K562 (cell line): ENCODE results near the gene SCYL1. TPM values are rescaled to one million over a fixed set of nuclear protein-coding genes. Genes with fewer than 3 reads are reported as not detected.

Experiments used
- BCLAF1 ChIP-seq, 2 experiments: fragments of 450-650 bp in 1 of 2; IDR thresholded peaks; 2 replicates each; pipeline ENCODE4 v1.6.1; 2011 to 2017; ENCODE audit warnings: low read depth in 2 of 2, antibody characterized with exemption in 1 of 2, borderline replicate concordance in 1 of 2, low read length in 1 of 2, mild to moderate bottlenecking in 1 of 2, mixed read lengths in 1 of 2; ENCODE audit not compliant: control insufficient read depth in 1 of 2
- BRD4 ChIP-seq: fragments of 200-600 bp; sonication (generic); IDR thresholded peaks from 2 replicates; pipeline ENCODE4 v1.6.1; 2017; ENCODE audit warnings: inconsistent platforms
- CBX1 ChIP-seq: sonication (generic); IDR thresholded peaks from 2 replicates; pipeline ENCODE4 v1.6.1; 2016; ENCODE audit warnings: antibody characterized with exemption, low read depth, mild to moderate bottlenecking
- CREB3L1 ChIP-seq: fragments of 450-650 bp; IDR thresholded peaks from 2 replicates; pipeline ENCODE4 v1.6.1; 2014; ENCODE audit warnings: low read depth, mild to moderate bottlenecking, moderate library complexity, borderline replicate concordance
- CREM ChIP-seq: IDR thresholded peaks from 2 replicates; pipeline ENCODE4 v1.6.1; 2014; ENCODE audit warnings: antibody characterized with exemption, low read depth
- EZH2 ChIP-seq: IDR thresholded peaks from 2 replicates; pipeline ENCODE4 v1.6.1; 2012; ENCODE audit warnings: low read depth, mild to moderate bottlenecking, inconsistent platforms, low read length, borderline replicate concordance
- GTF2F1 ChIP-seq: IDR thresholded peaks from 2 replicates; pipeline ENCODE4 v1.6.1; 2011; ENCODE audit warnings: low read depth, low read length, improper control_type of control experiment
- GTF3C2 ChIP-seq: IDR thresholded peaks from 3 replicates; pipeline ENCODE4 v1.6.1; 2011; ENCODE audit warnings: borderline replicate concordance, mild to moderate bottlenecking, moderate library complexity; ENCODE audit not compliant: insufficient read length; ENCODE audit errors: extremely low read depth
- HMGN3 ChIP-seq: IDR thresholded peaks from 2 replicates; pipeline ENCODE4 v1.6.1; 2011; ENCODE audit warnings: borderline replicate concordance, low read depth, mild to moderate bottlenecking, mixed read lengths, low read length; ENCODE audit not compliant: insufficient read length; ENCODE audit errors: extremely low read depth
- NFIX ChIP-seq: fragments of 250-450 bp; sonication (Bioruptor Pico); IDR thresholded peaks from 2 replicates; pipeline ENCODE4 v1.4.0; 2020; ENCODE audit warnings: low read depth, mild to moderate bottlenecking, moderate library complexity
- NR4A1 ChIP-seq, 2 experiments: fragments of 250-450 bp in 1 of 2; fragments of 450-650 bp in 1 of 2; sonication (Bioruptor Pico) in 1 of 2; IDR thresholded peaks; 2 replicates each; pipeline versions ENCODE4 v1.4.0 to v1.6.1; 2016 to 2020; ENCODE audit warnings: mild to moderate bottlenecking in 2 of 2, missing compliant biosample characterization in 1 of 2, missing genetic modification characterization in 1 of 2, moderate library complexity in 1 of 2
- NUFIP1 ChIP-seq: fragments of 450-650 bp; IDR thresholded peaks from 2 replicates; pipeline ENCODE4 v1.6.1; 2018; ENCODE audit not compliant: partially characterized antibody
- OTX1 ChIP-seq: fragments of 450-650 bp; formaldehyde crosslinking; IDR thresholded peaks from 2 replicates; pipeline ENCODE4 v1.4.0; 2022; ENCODE audit warnings: mild to moderate bottlenecking
- SMARCB1 ChIP-seq: IDR thresholded peaks from 2 replicates; pipeline ENCODE4 v1.6.1; 2011; ENCODE audit warnings: improper control_type of control experiment, low read depth; ENCODE audit not compliant: insufficient read length
- ZBTB34 ChIP-seq: fragments of 250-450 bp; sonication (Bioruptor Pico); IDR thresholded peaks from 2 replicates; pipeline ENCODE4 v1.8.0; 2021; ENCODE audit warnings: mild to moderate bottlenecking, moderate library complexity
- ZFPM2 ChIP-seq: fragments of 250-450 bp; sonication (Bioruptor Pico); IDR thresholded peaks from 2 replicates; pipeline ENCODE4 v1.5.1; 2022; ENCODE audit warnings: mild to moderate bottlenecking
- ZNF124 ChIP-seq: sonication (generic); formaldehyde crosslinking; IDR thresholded peaks from 2 replicates; pipeline ENCODE4 v1.8.1; 2022; ENCODE audit warnings: missing genetic modification reagents
- ZNF23 ChIP-seq: fragments of 250-450 bp; sonication (Bioruptor Pico); IDR thresholded peaks from 2 replicates; pipeline ENCODE4 v1.4.0; 2020; ENCODE audit warnings: mild to moderate bottlenecking
- polyA plus RNA-seq, 8 experiments: library from polyadenylated mRNA; depleted of rRNA in 4 of 8; stranded (reverse) in 5 of 8; unstranded in 3 of 8; fragments of >200 nt; fragmentation: Nextera tagmentation in 2 of 8; fragmentation: Illumina TruSeq in 1 of 8; extraction: Ambion mirVana in 2 of 8; extraction: Trizol in 1 of 8; gene quantifications; 2 replicates each; pipeline versions ENCODE4 v1.2.1 to v1.2.3, GENCODE V29; 2011 to 2014; ENCODE audit warnings: inconsistent platforms in 1 of 8, missing spikeins in 1 of 8
- total RNA-seq, 7 experiments: library from RNA; depleted of rRNA in 6 of 7; stranded (reverse); fragments of >200 nt in 6 of 7; fragmentation: Illumina TruSeq in 2 of 7; extraction: Trizol in 2 of 7; gene quantifications; 2 replicates each; pipeline versions ENCODE4 v1.2.1 to v1.2.3, GENCODE V29; 2011 to 2021; ENCODE audit warnings: low replicate concordance in 1 of 7

The SCYL1 gene
- total and polyA plus RNA-seq, 9 of the 15 experiments (the other 6 are each of a cell fraction or from before 2014, with no cell fraction given), result 1.9 to 145 (median 57.6) TPM

GRCh38 chr11:65516135-65516968, 8.5 kb upstream of the SCYL1 start (continued):
- TF ChIP-seq BCLAF1 (IDR thresholded peaks at IDR 0.05; ENCODE audit: borderline replicate concordance in 1 of 2, control insufficient read depth in 1 of 2, low read depth in 2 of 2, low read length in 1 of 2) (0 out of 4 replicates have a peak, but pooled peaks of 1 of the 2 experiments have one; percentile 32), BRD4 (no peak), ZNF23 (no peak), CREB3L1 (no peak), NFIX (no peak), SMARCB1 (no peak), OTX1 (peak; percentile 40; the same call in 1 of the 2 replicates), ZBTB34 (CRISPR knock-in tag) (no peak), NUFIP1 (no peak), CBX1 (no peak), EZH2 (no peak), CREM (no peak), NR4A1 (CRISPR knock-in tag; IDR thresholded peaks at IDR 0.05) (no peak), NR4A1 (tag; IDR thresholded peaks at IDR 0.05) (no peak), ZFPM2 (CRISPR knock-in tag) (no peak), HMGN3 (no peak), GTF2F1 (no peak), GTF3C2 (no peak), ZNF124 (CRISPR knock-in tag) (no peak)
